AG04449 (cell line): ENCODE measurements around the gene TCEA3.

Experiments
- CTCF ChIA-PET: fragments of 350-600 bp; formaldehyde crosslinking; extraction: SDS; loops from one replicate; lab custom pipeline; 2021; ENCODE audit warnings: antibody characterized with exemption; lab: Yijun Ruan, JAX
- POLR2A ChIA-PET: fragments of 400-600, 350-600 bp; formaldehyde crosslinking; extraction: SDS; loops from one replicate; lab custom pipeline; 2020; ENCODE audit warnings: antibody characterized with exemption, inconsistent platforms; lab: Yijun Ruan, JAX
- DNase-seq: peaks from one replicate; pipeline ENCODE4 v3.0.0-alpha.2; 2010; ENCODE audit warnings: low read depth, low spot score
- H3K4me3 ChIP-seq: 2 replicates; pipeline ENCODE4 v1.5.1; 2011; ENCODE audit warnings: low read depth, mild to moderate bottlenecking, control low read depth, low read length
- TF ChIP-seq, protein P1 (sequence below): IDR thresholded peaks from one replicate; pipeline ENCODE4 v1.5.1; 2011; ENCODE audit warnings: mild to moderate bottlenecking, moderate library complexity, low read length, control low read depth, inconsistent platforms; ENCODE audit not compliant: insufficient read depth; ENCODE audit errors: missing control alignments

TCEA3 gene

DNA sequence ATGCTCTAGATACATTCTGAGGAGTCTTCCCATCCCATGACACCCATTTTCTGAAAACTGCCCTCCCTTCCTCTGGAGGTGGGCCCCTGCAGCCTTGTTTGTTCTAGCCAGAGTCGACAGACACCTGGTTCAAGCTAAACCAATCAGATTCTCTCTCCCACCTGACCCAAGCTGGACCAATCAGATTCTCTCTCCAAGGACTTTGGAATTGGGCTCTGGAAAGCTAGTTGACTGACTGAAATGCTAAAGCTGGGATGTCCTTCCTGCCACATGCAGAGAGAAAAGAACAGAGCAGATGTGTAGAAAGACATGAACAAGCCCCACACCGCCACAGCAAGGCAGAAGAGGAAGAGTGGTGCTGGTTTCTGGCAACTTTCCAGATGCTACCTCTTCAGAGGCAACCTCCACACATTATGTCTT lies 34.8 kb upstream of the TCEA3 start:
- ChIA-PET CTCF (interaction anchor here (0.9 kb wide), 1 partner anchor 47 kb away, joined by 3 read pairs; no protein-coding TSS in a partner anchor), POLR2A (no interaction called here)
- TF ChIP-seq, protein P1, sequence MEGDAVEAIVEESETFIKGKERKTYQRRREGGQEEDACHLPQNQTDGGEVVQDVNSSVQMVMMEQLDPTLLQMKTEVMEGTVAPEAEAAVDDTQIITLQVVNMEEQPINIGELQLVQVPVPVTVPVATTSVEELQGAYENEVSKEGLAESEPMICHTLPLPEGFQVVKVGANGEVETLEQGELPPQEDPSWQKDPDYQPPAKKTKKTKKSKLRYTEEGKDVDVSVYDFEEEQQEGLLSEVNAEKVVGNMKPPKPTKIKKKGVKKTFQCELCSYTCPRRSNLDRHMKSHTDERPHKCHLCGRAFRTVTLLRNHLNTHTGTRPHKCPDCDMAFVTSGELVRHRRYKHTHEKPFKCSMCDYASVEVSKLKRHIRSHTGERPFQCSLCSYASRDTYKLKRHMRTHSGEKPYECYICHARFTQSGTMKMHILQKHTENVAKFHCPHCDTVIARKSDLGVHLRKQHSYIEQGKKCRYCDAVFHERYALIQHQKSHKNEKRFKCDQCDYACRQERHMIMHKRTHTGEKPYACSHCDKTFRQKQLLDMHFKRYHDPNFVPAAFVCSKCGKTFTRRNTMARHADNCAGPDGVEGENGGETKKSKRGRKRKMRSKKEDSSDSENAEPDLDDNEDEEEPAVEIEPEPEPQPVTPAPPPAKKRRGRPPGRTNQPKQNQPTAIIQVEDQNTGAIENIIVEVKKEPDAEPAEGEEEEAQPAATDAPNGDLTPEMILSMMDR = no peak
- no peak overlapping the region for H3K4me3 ChIP-seq
- DNase-seq = no peak

DNA sequence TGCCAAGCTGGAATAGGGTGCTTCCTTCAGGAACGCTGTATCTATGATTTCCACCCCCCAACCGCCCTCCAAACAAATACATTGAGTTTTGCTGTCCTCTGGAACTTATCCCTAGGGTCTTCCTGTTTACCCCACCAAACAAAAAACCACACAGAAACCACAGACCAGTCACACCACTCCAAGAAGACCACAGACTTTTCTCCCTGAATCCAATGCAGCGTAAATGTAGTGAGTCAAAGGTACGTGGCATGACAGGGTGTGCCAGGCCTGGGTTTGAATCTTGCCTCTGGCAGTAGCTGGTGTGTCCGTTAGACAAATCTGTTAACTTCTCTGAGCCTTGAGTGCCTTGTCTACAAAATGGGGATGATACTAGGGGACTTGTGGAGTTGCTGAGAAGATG lies 31.7 kb upstream of the TCEA3 start:
- POLR2A ChIA-PET = no interaction called here
- DNase-seq = no peak
- TF ChIP-seq, protein P1 = no peak
- CTCF ChIA-PET = no interaction called here
- no peak overlapping the region for H3K4me3 ChIP-seq

- CTCF ChIA-PET = no interaction called here
- H3K4me3 ChIP-seq = no peak overlapping the region
- TF ChIP-seq, protein P1 = no peak
- POLR2A ChIA-PET = interaction anchor here (0.7 kb wide), 1 partner anchor 78 kb away, joined by 4 read pairs; no protein-coding TSS in a partner anchor
- no peak for DNase-seq
Observed at GRCh38 chr1:23453455-23454000, 29.0 kb upstream of the TCEA3 start.

DNA sequence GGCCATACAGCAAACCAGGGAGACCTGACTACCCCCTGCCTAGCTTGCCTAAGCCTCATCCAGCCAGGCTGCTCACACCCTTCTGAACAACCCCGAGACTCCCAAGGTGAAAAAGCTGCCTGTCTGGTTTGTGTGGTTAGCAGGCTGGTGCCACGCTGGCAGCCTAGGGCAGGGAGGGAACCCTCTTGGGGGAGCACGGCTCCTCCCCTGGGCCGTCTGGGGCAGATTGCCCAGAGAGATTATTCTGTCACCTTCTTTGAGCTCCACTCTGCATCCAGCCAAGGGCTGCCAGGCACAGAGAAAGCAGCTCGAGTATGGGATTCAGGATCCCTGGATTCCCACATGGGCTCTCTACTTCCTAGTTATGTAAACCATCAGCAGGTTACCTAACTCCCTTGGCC lies 27.5 kb upstream of the TCEA3 start:
- TF ChIP-seq, protein P1 = no peak
- ChIA-PET CTCF (interaction anchor here (0.6 to 1.4 kb wide), 4 partner anchors 23 to 479 kb away, joined by 3 to 5 read pairs (median 3); partner anchors contain the start of gene LACTBL1), POLR2A (interaction anchor here (1.0 kb wide), 1 partner anchor 25 kb away, joined by 5 read pairs; no protein-coding TSS in a partner anchor)
- no peak for DNase-seq
- no peak overlapping the region for H3K4me3 ChIP-seq

DNA sequence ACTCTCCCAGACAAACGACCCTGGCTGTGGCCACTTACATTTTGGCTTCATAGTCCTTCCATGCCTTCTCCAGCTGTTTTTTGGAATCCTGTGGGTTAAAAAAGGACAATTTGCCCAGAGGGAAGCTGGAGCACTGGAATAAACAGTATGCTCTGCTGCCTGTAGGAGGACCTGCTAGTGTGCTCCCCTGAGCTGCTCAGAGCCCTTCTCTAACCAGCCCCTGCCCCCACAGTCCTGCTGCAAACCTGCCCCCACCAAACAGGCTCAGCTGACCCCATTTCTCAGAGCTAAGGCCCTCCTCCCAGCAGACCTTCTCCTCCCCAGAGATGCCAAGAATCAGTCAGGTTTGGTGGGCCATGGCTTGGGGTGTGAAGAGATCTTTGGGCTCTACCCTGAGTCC lies 26.9 kb upstream of the TCEA3 start:
- CTCF ChIA-PET = interaction anchor here (1.3 to 1.4 kb wide), 3 partner anchors 23 to 478 kb away, joined by 3 to 5 read pairs (median 3); partner anchors contain the start of gene LACTBL1
- H3K4me3 ChIP-seq = no peak overlapping the region
- DNase-seq = no peak
- TF ChIP-seq, protein P1 = no peak
- POLR2A ChIA-PET = interaction anchor here (1.0 kb wide), 1 partner anchor 24 kb away, joined by 5 read pairs; no protein-coding TSS in a partner anchor

- TF ChIP-seq, protein P1 = no peak
- CTCF ChIA-PET = interaction anchor here (0.6 to 1.3 kb wide), 3 partner anchors 38 to 478 kb away, joined by 3 read pairs; partner anchors contain the start of gene LACTBL1
- no peak overlapping the region for H3K4me3 ChIP-seq
- DNase-seq = no peak
- POLR2A ChIA-PET = no interaction called here
Observed at GRCh38 chr1:23450894-23451293, 26.3 kb upstream of the TCEA3 start.
